RWPE2 (cell line): ENCODE results near the gene MTOR.
"Not testable (repeated sequence)": the region's sequence is repeated elsewhere in the genome, so short reads cannot be mapped to it uniquely, and the experiment has no call there.

ENCODE experiments used
- ATAC-seq: fragments of 200-7000 bp; cut with Tn5 transposase; 3 replicates; pipeline ENCODE4 v1.9.1; 2021; ENCODE audit warnings: low read depth
- DNase-seq: peaks from one replicate; pipeline ENCODE4 v3.0.0-alpha.2; 2020; ENCODE audit warnings: low spot score
- H3K27ac ChIP-seq: fragments of 450-650 bp; 2 replicates; pipeline ENCODE4 v1.5.1; 2017; ENCODE audit warnings: mild to moderate bottlenecking; ENCODE audit not compliant: poor library complexity, severe bottlenecking
- H3K27me3 ChIP-seq: fragments of 250-450 bp; sonication (Bioruptor Pico); 2 replicates; pipeline ENCODE4 v1.5.1; 2021; ENCODE audit warnings: mild to moderate bottlenecking, moderate library complexity; ENCODE audit not compliant: insufficient read depth, poor library complexity, severe bottlenecking
- H3K36me3 ChIP-seq: fragments of 250-450 bp; sonication (Bioruptor Pico); 2 replicates; pipeline ENCODE4 v1.5.1; 2020; ENCODE audit warnings: low read depth, mild to moderate bottlenecking, moderate library complexity
- H3K4me1 ChIP-seq: fragments of 250-450 bp; sonication (Bioruptor Pico); 2 replicates; pipeline ENCODE4 v1.5.1; 2021; ENCODE audit warnings: mild to moderate bottlenecking, moderate library complexity; ENCODE audit not compliant: insufficient read depth, poor library complexity, severe bottlenecking
- H3K4me3 ChIP-seq: fragments of 250-450 bp; sonication (Bioruptor Pico); 2 replicates; pipeline ENCODE4 v1.5.1; 2021; ENCODE audit warnings: mild to moderate bottlenecking, moderate library complexity; ENCODE audit not compliant: severe bottlenecking
- H3K9me3 ChIP-seq: fragments of 250-450 bp; sonication (Bioruptor Pico); 2 replicates; pipeline ENCODE4 v1.5.1; 2021; ENCODE audit warnings: mild to moderate bottlenecking, moderate library complexity; ENCODE audit not compliant: severe bottlenecking
- CTCF ChIP-seq: fragments of 450-650 bp; IDR thresholded peaks from one replicate; pipeline ENCODE4 v1.5.1; 2017; ENCODE audit warnings: mild to moderate bottlenecking, moderate library complexity; ENCODE audit not compliant: poor library complexity, severe bottlenecking

Gene MTOR

GRCh38 chr1:11114966-11115365 lies 147.4 kb downstream of the MTOR start:
- Histone ChIP-seq H3K4me3 (no peak overlapping the region), H3K27ac (no peak overlapping the region), H3K27me3 (no peaks in the 10 kb centered on the region), H3K9me3 (no peaks in the 10 kb centered on the region), H3K36me3 (peaks cover 60% of the 10 kb centered on the region), H3K4me1 (no peaks in the 10 kb centered on the region)
- no peak for TF ChIP-seq CTCF
- ATAC-seq: no peak
- DNase-seq: no peak

- no peaks in the 10 kb centered on the region for H3K27me3 ChIP-seq
- H3K4me3 ChIP-seq: no peak overlapping the region
- no peak for TF ChIP-seq CTCF
- no peak overlapping the region for H3K27ac ChIP-seq
- peaks cover 57% of the 10 kb centered on the region for H3K36me3 ChIP-seq
- no peak for DNase-seq
- no peak for ATAC-seq
- H3K4me1 ChIP-seq: no peaks in the 10 kb centered on the region
- H3K9me3 ChIP-seq: no peaks in the 10 kb centered on the region
Measured at GRCh38 chr1:11109047-11109760, 153.1 kb downstream of the MTOR start.

- no peaks in the 10 kb centered on the region for H3K9me3 ChIP-seq
- no peak overlapping the region for H3K4me3 ChIP-seq
- no peak for DNase-seq
- H3K27ac ChIP-seq: no peak overlapping the region
- peaks cover 43% of the 10 kb centered on the region for H3K36me3 ChIP-seq
- no peak for TF ChIP-seq CTCF
- no peaks in the 10 kb centered on the region for H3K27me3 ChIP-seq
- ATAC-seq: no peak
- no peaks in the 10 kb centered on the region for H3K4me1 ChIP-seq
Measured at GRCh38 chr1:11107599-11107998, 154.8 kb downstream of the MTOR start.

- no peaks in the 10 kb centered on the region for H3K9me3 ChIP-seq
- H3K4me3 ChIP-seq: no peak overlapping the region
- TF ChIP-seq CTCF: no peak
- H3K4me1 ChIP-seq: no peaks in the 10 kb centered on the region
- peaks cover 37% of the 10 kb centered on the region for H3K36me3 ChIP-seq
- ATAC-seq (no peak), DNase-seq (no peak)
- no peak overlapping the region for H3K27ac ChIP-seq
- no peaks in the 10 kb centered on the region for H3K27me3 ChIP-seq
Measured at GRCh38 chr1:11105586-11105985, 156.8 kb downstream of the MTOR start.

GRCh38 chr1:11101347-11101746 lies 161.0 kb downstream of the MTOR start:
- Histone ChIP-seq H3K27me3 (no peaks in the 10 kb centered on the region), H3K27ac (no peak overlapping the region), H3K36me3 (peaks cover 20% of the 10 kb centered on the region), H3K9me3 (no peaks in the 10 kb centered on the region), H3K4me1 (no peaks in the 10 kb centered on the region), H3K4me3 (no peak overlapping the region)
- ATAC-seq (no peak), DNase-seq (no peak)
- TF ChIP-seq CTCF: no peak

- DNase-seq, H3K4me3 ChIP-seq, H3K4me1 ChIP-seq, ATAC-seq, H3K27me3 ChIP-seq, H3K9me3 ChIP-seq, H3K27ac ChIP-seq: not testable (repeated sequence)
- peaks cover 24% of the 10 kb centered on the region for H3K36me3 ChIP-seq
Measured at GRCh38 chr1:11100806-11101205, 161.5 kb downstream of the MTOR start.
